ENCODE measurements around the gene ATG9B. TPM values are rescaled to one million over a fixed set of nuclear protein-coding genes. Genes with fewer than 3 reads are reported as not detected.

The ATG9B gene
- total and polyA plus RNA-seq, 2 of the 13 experiments (the other 11 are each of a cell fraction or from before 2014, with no cell fraction given): 0.24 TPM; not detected in 1

GRCh38 chr7:151038951-151039849, 14.9 kb upstream of the ATG9B start:
- Histone ChIP-seq H4K20me1 (ENCODE audit: insufficient read depth, low read length) (no peaks in the 10 kb centered on the region), H3K79me2 (ENCODE audit: insufficient read depth, low read length) (no peaks in the 10 kb centered on the region), H3K4me1 (ENCODE audit: insufficient read depth, low read length) (peaks cover 14% of the 10 kb centered on the region), H3K27ac (ENCODE audit: extremely low read length, insufficient read depth, low read length) (no peak overlapping the region), H3K27me3 (ENCODE audit: control insufficient read depth in 1 of 2, insufficient read depth in 2 of 2, low read length in 2 of 2) (no peaks in the 10 kb centered on the region), H3K9me3 (ENCODE audit: low read length) (no peaks in the 10 kb centered on the region), H3K9ac (ENCODE audit: insufficient read depth, low read depth, low read length) (no peak overlapping the region), H3K36me3 (replicated peaks in 1 of 2; ENCODE audit: control insufficient read depth in 1 of 2, insufficient read depth in 2 of 2, low read length in 2 of 2) (no peaks in the 10 kb centered on the region), H2AFZ (ENCODE audit: low read length) (no peak overlapping the region), H3K4me3 (replicated peaks in 1 of 3; ENCODE audit: insufficient read depth in 1 of 3, low read depth in 2 of 3, low read length in 3 of 3) (no peak overlapping the region), H3K4me2 (ENCODE audit: low read depth, low read length) (peak overlapping the region; percentile 32; the same call in 1 of the 2 replicates)
- in situ Hi-C loops (cut with HindIII; ENCODE audit: extremely low pct_ligation_motif_present, low pct_unique_long_range_greater_than_20kb) (no loop called here), intact Hi-C loops (cut with micrococcal nuclease; ENCODE audit: unreplicated experiment) (no loop called here)
- CTCF ChIA-PET (ENCODE audit: low intra/inter-chr PET ratio, low total read pairs): no interaction called here
- ATAC-seq (peak; percentile 80), DNase-seq (ENCODE audit: low spot score) (peak; percentile 67), FAIRE-seq (no peak)
- BruUV-seq (replicated peaks): no TSS peak
- 28% methylated on average over 5 of the region's 12 CpGs for WGBS (ENCODE audit: low lambda C conversion rate)
- POLR2A ChIA-PET: interaction anchor here (0.5 to 1.4 kb wide), 2 partner anchors 11 to 51 kb away, joined by 3 to 7 read pairs; partner anchors contain the start of gene ABCB8
- peak; percentile 17; the same call in 1 of the 2 replicates for TF ChIP-seq ZFX (CRISPR knock-in tag; IDR thresholded peaks at IDR 0.05; ENCODE audit: low read depth)
- peak; percentile 19; the same call in 1 of the 2 replicates for TF ChIP-seq ZNF263 (CRISPR knock-in tag; IDR thresholded peaks at IDR 0.05)
- no peak for TF ChIP-seq ATM (IDR thresholded peaks at IDR 0.05; ENCODE audit: borderline replicate concordance)
- no peak for TF ChIP-seq TGIF2 (CRISPR knock-in tag; IDR thresholded peaks at IDR 0.05)
- no peak for TF ChIP-seq SATB2 (CRISPR knock-in tag; IDR thresholded peaks at IDR 0.05)
- no peak for TF ChIP-seq TERF1 (CRISPR knock-in tag; IDR thresholded peaks at IDR 0.05)
- TF ChIP-seq CHD2 (IDR thresholded peaks at IDR 0.05; ENCODE audit: low read depth, low read length): no peak
- TF ChIP-seq CBX5 (CRISPR knock-in tag; IDR thresholded peaks at IDR 0.05; ENCODE audit: borderline replicate concordance): no peak
- TF ChIP-seq ZNF879 (CRISPR knock-in tag; IDR thresholded peaks at IDR 0.05): no peak
- TF ChIP-seq KDM5B (CRISPR knock-in tag; IDR thresholded peaks at IDR 0.05; ENCODE audit: borderline replicate concordance): no peak
- TF ChIP-seq SAP130 (CRISPR knock-in tag; IDR thresholded peaks at IDR 0.05; ENCODE audit: low read depth): peak; percentile 31; the same call in 1 of the 2 replicates
- no peak for TF ChIP-seq CCAR2 (optimal IDR thresholded peaks at IDR 0.05; ENCODE audit: low read depth, low read length)
- no peak for TF ChIP-seq ZNF337 (CRISPR knock-in tag; IDR thresholded peaks at IDR 0.05; ENCODE audit: borderline replicate concordance, low read depth)
- TF ChIP-seq SKI (IDR thresholded peaks at IDR 0.05; ENCODE audit: partially characterized antibody): peak; percentile 81
- no peak for TF ChIP-seq ZNF605 (CRISPR knock-in tag; IDR thresholded peaks at IDR 0.05)
- TF ChIP-seq ZNF687 (CRISPR knock-in tag; IDR thresholded peaks at IDR 0.05): peak; percentile 22; the same call in 1 of the 2 replicates
- TF ChIP-seq MTERF4 (CRISPR knock-in tag; IDR thresholded peaks at IDR 0.05): no peak
- no peak for TF ChIP-seq MAZ (IDR thresholded peaks at IDR 0.05; ENCODE audit: borderline replicate concordance, low read depth, low read length)
- no peak for TF ChIP-seq MAZ (CRISPR knock-in tag; IDR thresholded peaks at IDR 0.05; ENCODE audit: low read depth)
